ENCODE results near the gene CDKAL1.
"Not testable (repeated sequence)": the region's sequence is repeated elsewhere in the genome, so short reads cannot be mapped to it uniquely, and the experiment has no call there.

The CDKAL1 gene

DNA sequence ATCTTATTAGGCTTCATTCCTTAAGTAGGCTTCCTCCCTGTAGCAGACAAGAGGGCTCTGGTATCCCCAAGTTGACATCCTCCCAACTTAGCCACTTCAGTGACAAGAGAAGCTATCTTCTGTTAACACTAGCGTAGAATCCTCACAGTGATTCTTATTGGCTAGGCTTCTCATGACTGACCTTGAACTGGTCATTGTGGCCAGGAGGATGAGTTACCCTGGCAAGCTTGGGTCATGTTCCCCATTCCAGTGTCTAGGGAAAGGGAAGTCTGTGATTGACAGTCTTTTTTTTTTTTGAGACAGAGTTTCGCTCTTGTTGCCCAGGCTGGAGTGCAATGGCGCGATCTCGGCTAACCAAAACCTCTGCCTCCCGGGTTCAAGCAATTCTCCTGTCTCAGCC lies 7.1 kb downstream of the CDKAL1 start:
- Histone ChIP-seq H3K4me3 (IDR thresholded peaks at IDR 0.05; ENCODE audit: insufficient read depth, low read depth, low read length) (no peak overlapping the region), H3K9ac (no peak overlapping the region), H3K27me3 (ENCODE audit: insufficient read depth, low read depth) (no peaks in the 10 kb centered on the region), H3K4me2 (no peak overlapping the region), H2AFZ (ENCODE audit: low read depth) (no peak overlapping the region), H3K79me2 (ENCODE audit: insufficient read depth, low read depth) (peaks cover 59% of the 10 kb centered on the region), H3K36me3 (ENCODE audit: insufficient read depth) (peaks cover 4% of the 10 kb centered on the region; the same call in 1 of the 2 replicates), H3K4me1 (ENCODE audit: low read depth, poor library complexity, severe bottlenecking) (peaks cover 36% of the 10 kb centered on the region), H4K20me1 (ENCODE audit: insufficient read depth) (no peaks in the 10 kb centered on the region), H3K27ac (no peak overlapping the region)
- TF ChIP-seq, protein P1, sequence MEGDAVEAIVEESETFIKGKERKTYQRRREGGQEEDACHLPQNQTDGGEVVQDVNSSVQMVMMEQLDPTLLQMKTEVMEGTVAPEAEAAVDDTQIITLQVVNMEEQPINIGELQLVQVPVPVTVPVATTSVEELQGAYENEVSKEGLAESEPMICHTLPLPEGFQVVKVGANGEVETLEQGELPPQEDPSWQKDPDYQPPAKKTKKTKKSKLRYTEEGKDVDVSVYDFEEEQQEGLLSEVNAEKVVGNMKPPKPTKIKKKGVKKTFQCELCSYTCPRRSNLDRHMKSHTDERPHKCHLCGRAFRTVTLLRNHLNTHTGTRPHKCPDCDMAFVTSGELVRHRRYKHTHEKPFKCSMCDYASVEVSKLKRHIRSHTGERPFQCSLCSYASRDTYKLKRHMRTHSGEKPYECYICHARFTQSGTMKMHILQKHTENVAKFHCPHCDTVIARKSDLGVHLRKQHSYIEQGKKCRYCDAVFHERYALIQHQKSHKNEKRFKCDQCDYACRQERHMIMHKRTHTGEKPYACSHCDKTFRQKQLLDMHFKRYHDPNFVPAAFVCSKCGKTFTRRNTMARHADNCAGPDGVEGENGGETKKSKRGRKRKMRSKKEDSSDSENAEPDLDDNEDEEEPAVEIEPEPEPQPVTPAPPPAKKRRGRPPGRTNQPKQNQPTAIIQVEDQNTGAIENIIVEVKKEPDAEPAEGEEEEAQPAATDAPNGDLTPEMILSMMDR (conservative IDR thresholded peaks at IDR 0.05; ENCODE audit: low read depth, low read length), result no peak

- Histone ChIP-seq H3K4me2 (peak overlapping the region; percentile 51), H3K36me3 (ENCODE audit: insufficient read depth) (peaks cover 8% of the 10 kb centered on the region; the same call in 1 of the 2 replicates)
Observed at GRCh38 chr6:20542927-20543602, 8.8 kb downstream of the CDKAL1 start.

DNA sequence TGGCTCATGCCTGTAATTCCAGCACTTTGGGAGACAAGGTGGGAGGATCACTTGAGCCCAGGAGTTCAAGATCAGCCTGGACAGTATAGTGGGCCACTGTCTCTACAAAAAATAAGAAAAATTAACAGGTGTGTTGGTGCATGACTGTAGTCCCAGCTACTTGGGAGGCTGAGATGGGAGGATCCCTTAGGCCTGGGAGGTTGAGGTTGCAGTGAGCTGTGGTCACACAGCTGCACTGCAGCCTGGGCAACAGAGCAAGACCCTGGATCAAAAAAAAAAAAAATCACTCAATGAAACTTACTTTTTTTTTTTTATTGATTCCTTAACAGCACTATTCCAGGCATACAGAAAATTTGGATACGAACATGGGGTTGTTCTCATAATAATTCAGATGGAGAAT lies 14.0 kb downstream of the CDKAL1 start:
- Histone ChIP-seq H3K27me3 (ENCODE audit: insufficient read depth, low read depth) (no peaks in the 10 kb centered on the region), H3K79me2 (ENCODE audit: insufficient read depth, low read depth) (peaks cover 10% of the 10 kb centered on the region; the same call in 1 of the 2 replicates), H3K4me1 (ENCODE audit: low read depth, poor library complexity, severe bottlenecking) (peaks cover 9% of the 10 kb centered on the region), H3K4me3 (IDR thresholded peaks at IDR 0.05; ENCODE audit: insufficient read depth, low read depth, low read length) (no peak overlapping the region), H3K36me3 (ENCODE audit: insufficient read depth) (peaks cover 14% of the 10 kb centered on the region; the same call in 1 of the 2 replicates), H3K27ac (no peak overlapping the region), H4K20me1 (ENCODE audit: insufficient read depth) (no peaks in the 10 kb centered on the region), H3K4me2 (no peak overlapping the region), H3K9ac (no peak overlapping the region), H2AFZ (ENCODE audit: low read depth) (no peak overlapping the region)
- TF ChIP-seq, protein P1 (conservative IDR thresholded peaks at IDR 0.05; ENCODE audit: low read depth, low read length), result no peak

More at GRCh38 chr6:20542927-20543602, 8.8 kb downstream of the CDKAL1 start:
- Histone ChIP-seq H2AFZ (ENCODE audit: low read depth) (no peak overlapping the region), H3K27ac (peak overlapping the region; percentile 68), H3K4me3 (IDR thresholded peaks at IDR 0.05; ENCODE audit: insufficient read depth, low read depth, low read length) (no peak overlapping the region), H4K20me1 (ENCODE audit: insufficient read depth) (no peaks in the 10 kb centered on the region), H3K4me1 (ENCODE audit: low read depth, poor library complexity, severe bottlenecking) (peaks cover 32% of the 10 kb centered on the region), H3K79me2 (ENCODE audit: insufficient read depth, low read depth) (peaks cover 46% of the 10 kb centered on the region; the same call in 1 of the 2 replicates), H3K27me3 (ENCODE audit: insufficient read depth, low read depth) (no peaks in the 10 kb centered on the region), H3K9ac (no peak overlapping the region)
- TF ChIP-seq, protein P1 (conservative IDR thresholded peaks at IDR 0.05; ENCODE audit: low read depth, low read length), result no peak

GRCh38 chr6:20549398-20549797 lies 15.1 kb downstream of the CDKAL1 start:
- not testable (repeated sequence) for H3K4me3 ChIP-seq (IDR thresholded peaks at IDR 0.05; ENCODE audit: insufficient read depth, low read depth, low read length); H3K27me3 ChIP-seq (ENCODE audit: insufficient read depth, low read depth); H2AFZ ChIP-seq (ENCODE audit: low read depth); H3K79me2 ChIP-seq (ENCODE audit: insufficient read depth, low read depth); H3K4me1 ChIP-seq (ENCODE audit: low read depth, poor library complexity, severe bottlenecking); H3K9ac ChIP-seq; H3K4me2 ChIP-seq; H3K27ac ChIP-seq; H4K20me1 ChIP-seq (ENCODE audit: insufficient read depth)
- H3K36me3 ChIP-seq (ENCODE audit: insufficient read depth), result peaks cover 14% of the 10 kb centered on the region; the same call in 1 of the 2 replicates

DNA sequence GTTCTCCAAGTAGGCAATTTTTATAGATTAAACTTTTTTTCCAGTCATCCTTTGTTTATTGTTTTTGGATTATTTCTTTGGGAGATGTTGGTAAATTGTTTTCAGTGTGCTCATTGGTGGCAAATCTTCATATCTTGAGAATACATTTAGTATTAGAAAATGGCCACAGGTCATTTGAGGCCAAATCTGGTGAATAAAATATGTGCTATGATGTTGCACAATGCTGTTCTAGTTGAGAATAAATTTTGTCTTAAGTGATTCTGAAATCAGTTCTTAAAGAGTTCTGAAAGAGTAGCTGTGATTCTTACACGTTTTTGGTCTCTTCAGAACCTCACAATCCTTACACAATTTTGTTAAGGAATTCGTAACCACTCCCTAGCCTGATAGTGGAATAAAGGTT lies 20.1 kb downstream of the CDKAL1 start:
- Histone ChIP-seq H3K4me1 (ENCODE audit: low read depth, poor library complexity, severe bottlenecking) (no peaks in the 10 kb centered on the region), H4K20me1 (ENCODE audit: insufficient read depth) (no peaks in the 10 kb centered on the region), H3K79me2 (ENCODE audit: insufficient read depth, low read depth) (no peaks in the 10 kb centered on the region), H2AFZ (ENCODE audit: low read depth) (no peak overlapping the region), H3K9ac (no peak overlapping the region), H3K4me2 (no peak overlapping the region), H3K27ac (no peak overlapping the region), H3K27me3 (ENCODE audit: insufficient read depth, low read depth) (no peaks in the 10 kb centered on the region), H3K4me3 (IDR thresholded peaks at IDR 0.05; ENCODE audit: insufficient read depth, low read depth, low read length) (no peak overlapping the region), H3K36me3 (ENCODE audit: insufficient read depth) (no peaks in the 10 kb centered on the region)
- TF ChIP-seq, protein P1 (conservative IDR thresholded peaks at IDR 0.05; ENCODE audit: low read depth, low read length), result no peak
